ENCODE results near the gene AGO3.
A peak's percentile ranks its signal among the peaks of the same experiment; 100 is the strongest.

AGO3 gene

DNA sequence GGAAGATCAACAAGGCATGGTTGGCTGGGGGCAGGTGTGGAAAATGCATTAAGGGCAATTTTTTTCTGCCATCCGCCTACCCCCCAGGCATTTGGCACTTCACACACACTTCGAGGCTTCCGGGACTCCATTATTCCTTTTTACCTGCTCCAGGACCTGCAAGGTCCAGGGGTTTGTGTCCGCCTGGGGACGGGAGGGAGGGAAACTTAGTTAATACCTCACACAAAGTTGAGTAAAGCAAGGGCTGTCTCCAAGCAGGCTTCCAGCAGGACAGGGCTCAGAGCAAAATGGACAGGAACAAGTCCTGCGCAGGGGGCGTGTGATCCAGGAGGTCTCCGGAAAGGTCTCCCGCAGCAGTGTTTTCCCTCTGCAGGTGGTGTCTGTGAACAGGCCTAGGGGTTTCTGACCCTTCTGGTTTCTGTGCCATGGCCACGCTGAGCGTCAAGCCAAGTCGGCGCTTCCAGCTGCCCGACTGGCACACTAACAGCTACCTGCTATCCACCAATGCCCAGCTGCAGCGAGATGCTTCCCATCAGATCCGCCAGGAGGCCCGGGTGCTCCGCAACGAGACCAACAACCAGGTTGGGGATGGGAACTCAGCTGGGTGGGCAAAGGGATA is 153.7 kb downstream of the AGO3 start:
- no peak for DNase-seq

DNA sequence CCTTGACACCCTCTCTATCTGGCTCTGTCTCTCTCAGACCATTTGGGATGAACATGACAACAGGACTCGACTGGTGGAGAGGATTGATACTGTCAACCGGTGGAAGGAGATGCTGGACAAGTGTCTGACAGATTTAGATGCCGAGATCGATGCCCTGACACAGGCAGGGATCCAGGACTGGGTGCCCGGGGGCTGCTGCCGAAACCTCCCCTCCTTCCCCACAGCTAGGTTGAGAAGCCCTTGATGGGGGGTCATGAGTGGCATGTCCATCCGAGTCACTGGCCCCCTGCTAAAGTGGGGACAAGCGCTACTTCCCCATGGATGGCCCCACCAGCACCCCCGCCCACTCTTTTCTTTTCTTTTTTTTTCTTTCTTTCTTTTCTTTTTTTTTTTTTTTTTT is 154.2 kb downstream of the AGO3 start:
- no peak for DNase-seq

DNA sequence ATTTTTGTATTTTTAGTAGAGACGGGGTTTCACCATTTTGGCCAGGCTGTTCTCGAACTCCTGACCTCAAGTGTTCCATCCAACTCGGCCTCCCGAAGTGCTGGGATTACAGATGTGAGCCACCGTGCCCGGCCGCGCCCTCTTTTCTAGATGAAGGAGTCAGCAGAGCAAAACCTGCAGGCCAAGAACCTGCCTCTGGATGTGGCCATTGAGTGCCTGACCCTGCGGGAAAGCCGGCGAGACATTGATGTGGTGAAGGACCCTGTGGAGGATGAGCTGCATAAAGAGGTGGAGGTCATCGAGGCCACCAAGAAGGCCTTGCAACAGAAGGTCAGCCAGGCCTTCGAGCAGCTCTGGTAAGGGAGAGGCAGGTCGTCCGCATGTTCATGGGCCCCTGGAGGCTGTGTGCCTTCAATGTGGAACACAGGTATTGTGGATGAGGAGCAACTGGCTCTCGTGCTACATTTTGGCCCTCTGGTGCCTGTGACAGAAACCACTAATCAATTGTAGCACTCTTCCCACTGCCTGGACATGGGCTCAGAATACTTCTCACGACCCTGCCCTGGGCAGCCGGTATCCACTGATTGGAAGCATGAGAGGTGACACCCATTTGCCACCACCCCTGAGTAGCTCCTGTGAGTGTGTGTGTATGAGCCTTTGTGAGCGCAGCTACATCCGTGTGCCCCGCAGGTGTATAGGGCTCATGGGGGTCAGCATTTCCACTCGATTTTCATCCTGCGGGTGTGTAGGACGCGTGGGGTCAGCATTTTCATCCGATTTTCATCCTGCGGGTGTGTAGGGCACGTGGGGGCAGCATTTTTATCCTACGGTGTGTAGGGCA is 155.0 kb downstream of the AGO3 start:
- DNase-seq: no peak

DNA sequence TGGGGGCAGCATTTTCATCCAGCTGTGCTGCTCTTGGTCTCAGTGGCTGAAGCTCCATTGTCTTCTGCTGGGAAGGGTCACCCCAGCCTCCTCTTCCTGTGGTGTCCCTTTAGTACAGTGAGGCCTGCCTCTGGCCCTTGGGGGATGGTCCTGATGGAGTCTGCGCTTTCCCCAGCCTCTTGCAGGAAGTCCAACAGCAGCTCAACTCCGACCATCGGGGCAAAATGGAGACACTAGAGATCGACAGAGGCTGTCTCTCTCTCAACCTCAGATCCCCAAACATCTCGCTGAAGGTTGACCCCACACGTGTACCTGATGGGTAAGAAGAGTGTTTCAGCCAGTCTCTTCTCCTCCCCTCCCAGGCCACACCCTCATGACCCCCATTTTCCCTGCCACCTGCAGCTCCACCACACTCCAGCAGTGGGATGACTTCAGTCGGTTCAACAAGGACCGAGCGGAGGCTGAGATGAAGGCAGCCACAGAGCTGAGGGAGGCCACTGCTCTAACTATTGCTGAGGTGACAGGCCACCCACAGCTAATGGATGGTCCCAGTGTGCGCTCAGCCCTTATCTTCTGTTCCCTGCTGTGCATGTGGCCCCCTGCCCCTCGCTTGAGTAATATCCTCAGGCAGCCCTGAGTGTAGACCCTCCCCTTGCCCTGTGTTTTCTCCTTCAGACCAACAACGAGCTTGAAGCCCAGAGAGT is 155.8 kb downstream of the AGO3 start:
- DNase-seq: no peak

DNA sequence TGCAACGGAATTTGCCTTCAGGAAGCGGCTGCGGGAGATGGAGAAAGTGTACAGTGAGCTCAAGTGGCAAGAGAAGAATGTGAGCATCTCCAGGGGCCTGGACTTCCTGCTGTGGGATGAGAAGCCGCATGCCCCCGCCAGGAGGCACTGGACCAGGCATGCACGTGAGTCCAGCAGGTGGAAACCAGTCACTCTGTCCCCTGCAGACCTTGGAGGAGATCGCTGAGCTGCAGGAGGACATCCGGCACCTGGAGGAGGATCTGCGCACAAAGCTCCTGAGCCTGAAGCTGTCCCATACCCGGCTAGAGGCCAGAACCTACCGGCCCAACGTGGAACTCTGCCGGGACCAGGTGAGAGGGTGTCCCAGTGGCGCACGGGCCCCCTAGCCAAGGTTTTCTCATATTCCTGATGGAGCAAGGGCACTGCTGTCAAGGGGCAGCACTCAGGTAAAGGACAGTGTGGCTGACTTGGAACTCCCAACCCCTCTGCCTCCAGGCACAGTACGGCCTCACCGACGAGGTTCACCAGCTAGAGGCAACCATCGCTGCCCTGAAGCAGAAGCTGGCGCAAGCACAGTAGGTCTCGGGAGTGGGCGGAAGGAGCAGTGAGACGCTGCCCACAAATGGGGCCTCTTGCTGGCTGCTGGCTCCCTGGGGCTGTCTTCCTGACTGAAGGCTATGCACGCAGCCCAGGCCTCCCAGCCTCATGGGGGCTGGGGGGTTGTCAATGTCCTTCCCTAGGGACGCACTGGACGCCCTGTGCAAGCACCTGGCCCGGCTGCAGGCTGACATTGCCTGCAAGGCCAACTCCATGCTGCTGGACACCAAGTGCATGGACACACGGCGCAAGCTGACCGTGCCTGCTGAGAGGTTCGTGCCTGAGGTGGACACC is 156.6 kb downstream of the AGO3 start:
- DNase-seq: no peak

DNA sequence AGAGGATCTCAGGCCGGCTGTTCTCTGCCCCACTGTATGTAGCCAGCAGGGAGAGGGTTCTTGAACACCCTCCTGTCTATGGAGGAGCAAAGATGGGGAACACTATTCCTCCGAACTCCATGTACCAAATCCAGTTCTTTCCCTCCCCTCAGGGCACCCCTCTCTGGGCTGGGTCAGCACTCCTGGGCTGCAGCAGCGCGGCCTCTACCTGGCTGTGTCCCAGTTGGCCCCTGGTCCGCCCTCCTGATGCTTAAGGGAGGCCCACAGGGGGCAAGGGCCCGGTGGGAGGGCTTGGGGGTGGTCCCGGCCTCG is 157.3 kb downstream of the AGO3 start:
- no peak for DNase-seq

DNA sequence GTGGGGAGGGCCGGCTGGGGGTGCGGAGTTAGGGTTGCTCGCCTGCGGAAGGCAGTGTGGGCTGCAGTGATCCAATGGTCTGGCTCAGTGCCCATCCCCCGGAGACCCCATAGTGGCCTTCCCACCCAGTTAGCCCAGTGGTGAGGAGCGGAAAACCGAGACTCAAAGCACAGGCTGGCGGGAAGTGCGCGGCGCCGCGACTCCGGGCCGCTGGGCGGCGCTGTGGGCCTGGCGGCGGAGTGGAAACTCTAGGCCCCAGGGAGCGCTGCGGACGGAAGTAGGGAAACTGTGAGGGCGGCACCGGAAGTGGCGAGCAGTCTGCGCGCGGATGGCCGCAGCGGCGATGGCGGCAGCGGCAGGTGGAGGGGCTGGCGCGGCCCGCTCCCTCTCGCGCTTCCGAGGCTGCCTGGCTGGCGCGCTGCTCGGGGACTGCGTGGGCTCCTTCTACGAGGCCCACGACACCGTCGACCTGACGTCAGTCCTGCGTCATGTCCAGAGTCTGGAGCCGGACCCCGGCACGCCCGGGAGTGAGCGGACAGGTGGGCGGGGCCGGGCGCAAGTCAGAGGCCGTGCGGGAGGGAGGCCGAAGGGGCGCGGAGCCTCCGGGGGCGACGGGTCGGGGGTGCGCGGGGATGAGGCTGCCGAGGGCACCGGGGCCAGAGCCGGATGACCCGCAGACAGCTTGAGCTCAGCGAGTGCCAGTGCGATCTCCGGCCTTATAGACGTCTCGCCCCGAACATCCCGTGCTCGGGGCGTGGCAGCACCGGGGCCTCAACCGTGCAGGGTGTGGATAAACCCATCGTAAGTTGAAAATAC is 157.9 kb downstream of the AGO3 start, which contains the start of gene ADPRS:
ADPRS (plus strand) TSS at position 316 of the 816 bp plus-strand sequence; CDS start at position 329, 13 bp downstream.
- peak; percentile 65 to 71 for DNase-seq

DNA sequence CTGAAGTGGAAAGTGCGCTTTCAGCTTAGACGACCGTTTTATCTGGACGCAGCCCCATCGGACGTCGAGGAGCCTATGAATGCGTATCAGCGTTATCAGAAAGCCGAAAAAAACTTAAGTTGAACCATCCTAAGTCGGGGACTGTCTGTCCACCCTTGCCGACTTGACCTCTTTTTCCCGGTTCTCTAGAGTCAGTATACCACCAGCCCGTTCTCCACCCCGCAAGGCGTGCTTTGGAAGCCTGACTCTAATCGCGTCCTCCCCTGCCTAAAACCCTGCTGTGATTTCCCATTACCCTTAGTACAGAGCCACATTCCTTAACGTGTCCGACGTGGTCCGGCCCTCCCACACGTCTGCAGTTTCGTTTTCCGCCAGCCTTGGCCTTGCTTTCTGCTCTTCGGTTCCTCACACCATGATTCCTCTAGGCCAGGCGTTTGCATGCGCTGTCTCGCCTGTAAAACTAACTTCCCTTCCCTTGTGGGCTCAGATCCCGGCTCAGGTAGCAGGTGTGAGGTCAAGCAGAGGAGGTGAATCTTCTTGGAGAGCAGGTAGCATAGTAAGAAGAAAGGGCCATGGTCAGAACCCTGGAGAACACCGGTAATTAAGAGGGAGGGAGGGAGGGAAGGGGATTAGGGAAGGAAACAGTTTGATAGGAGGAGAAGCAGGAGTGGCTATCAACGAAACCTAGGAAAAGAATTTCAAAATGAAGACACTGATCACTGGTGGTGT is 158.7 kb downstream of the AGO3 start:
- peak in 1 of 2 donors; percentile 48 for DNase-seq

DNA sequence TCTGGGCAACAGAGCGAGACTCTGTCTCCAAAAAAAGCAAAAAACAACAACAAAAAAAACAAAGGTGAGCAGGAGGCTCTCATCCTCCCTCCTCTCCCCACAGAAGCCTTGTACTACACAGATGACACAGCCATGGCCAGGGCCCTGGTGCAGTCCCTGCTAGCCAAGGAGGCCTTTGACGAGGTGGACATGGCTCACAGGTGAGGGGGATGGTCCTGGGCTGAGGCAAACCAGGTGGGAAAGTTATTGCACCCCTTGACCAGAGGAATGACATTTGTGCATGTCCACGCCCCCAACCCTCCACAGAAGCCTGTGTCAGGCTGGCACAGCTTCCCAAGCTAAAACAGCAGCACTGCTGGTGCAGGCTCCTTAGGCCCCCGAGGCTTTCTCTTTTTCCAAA is 160.2 kb downstream of the AGO3 start:
- DNase-seq: no peak

DNA sequence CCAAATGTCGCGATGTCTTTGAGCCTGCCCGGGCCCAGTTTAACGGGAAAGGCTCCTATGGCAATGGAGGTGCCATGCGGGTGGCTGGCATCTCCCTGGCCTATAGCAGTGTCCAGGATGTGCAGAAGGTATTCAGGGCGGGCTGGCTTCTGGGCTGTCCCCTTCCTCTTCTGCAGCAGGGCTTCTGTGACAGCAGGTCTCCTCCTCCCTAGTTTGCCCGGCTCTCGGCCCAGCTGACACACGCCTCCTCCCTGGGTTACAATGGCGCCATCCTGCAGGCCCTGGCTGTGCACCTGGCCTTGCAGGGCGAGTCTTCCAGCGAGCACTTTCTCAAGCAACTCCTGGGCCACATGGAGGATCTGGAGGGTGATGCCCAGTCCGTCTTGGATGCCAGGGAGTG is 160.8 kb downstream of the AGO3 start:
- no peak for DNase-seq

DNA sequence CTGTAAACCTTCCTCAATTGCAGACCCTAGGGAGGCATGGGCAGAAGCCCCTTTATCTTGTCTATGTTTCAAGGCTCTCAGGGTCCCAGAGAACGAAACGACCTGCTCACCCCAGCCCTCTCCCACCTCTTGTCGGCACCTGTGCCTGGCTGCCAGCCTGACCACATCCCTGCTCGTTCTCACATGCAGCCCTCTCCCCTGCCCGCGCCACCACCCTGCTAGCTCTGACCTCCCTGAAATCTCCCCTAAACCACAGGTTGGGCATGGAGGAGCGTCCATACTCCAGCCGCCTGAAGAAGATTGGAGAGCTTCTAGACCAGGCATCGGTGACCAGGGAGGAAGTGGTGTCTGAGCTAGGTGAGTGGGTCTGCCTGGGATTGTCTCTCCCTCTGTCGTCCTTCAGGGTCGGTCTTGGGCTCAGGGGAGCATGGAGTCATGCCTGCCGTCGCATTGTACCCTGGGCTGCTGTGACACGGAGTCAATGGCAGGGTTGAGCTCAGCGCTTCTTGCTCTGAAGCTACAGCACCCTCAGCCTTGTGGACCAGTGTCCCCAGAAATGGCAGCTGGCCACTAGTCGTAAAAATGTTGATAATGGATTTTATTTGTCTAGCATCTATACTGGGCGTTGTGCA is 161.4 kb downstream of the AGO3 start:
- no peak for DNase-seq

DNA sequence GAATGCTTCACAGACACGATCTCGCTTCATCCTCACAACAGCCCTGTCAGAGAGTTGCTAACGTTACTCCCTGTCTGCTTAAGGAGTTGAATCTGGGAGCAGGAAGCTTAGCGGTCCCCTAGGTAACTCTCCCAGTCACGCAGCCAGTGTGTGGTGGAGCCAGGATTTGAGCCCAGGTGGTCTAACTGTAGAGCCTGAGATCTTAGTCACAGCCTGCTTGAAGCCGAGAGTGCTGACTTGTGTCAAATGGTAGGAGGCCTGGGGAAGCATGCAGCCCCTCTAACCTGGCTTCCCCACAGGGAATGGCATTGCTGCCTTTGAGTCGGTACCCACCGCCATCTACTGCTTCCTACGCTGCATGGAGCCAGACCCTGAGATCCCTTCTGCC is 161.9 kb downstream of the AGO3 start:
- DNase-seq: no peak

DNA sequence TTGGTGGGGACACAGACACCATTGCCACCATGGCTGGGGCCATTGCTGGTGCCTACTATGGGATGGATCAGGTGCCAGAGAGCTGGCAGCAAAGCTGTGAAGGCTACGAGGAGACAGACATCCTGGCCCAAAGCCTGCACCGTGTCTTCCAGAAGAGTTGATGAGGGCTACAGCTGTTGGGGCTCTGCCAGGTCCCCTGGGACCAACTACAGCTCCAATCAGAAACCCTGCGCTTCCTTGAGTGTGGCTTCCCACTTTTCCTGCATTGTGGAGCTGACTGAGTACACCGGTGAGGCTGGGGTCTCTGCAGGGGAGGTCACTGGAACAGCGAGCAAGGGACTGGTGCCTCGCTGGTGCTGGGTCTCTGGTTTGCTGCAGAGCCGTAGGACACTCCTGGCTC is 162.3 kb downstream of the AGO3 start:
- no peak for DNase-seq

DNA sequence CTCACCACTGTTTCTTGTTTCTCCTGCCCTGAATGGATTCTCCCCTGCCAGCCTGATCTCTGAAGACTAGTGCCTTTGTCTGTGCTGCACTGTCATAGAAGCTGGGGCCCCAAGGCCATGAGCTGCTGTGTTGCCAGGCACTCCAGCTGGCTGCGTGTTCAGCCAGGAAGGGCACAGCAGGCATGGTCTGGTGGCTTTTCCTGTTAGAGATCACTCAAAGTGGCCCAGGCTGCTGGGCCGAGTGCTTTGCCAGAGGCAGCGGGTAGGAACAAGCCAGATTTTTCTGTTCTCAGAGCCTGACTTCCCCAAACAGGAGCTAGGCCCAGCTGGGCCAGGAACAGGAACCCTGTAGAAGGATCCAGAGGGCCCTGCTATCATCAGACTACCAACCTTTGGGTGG is 163.0 kb downstream of the AGO3 start:
- no peak for DNase-seq

DNA sequence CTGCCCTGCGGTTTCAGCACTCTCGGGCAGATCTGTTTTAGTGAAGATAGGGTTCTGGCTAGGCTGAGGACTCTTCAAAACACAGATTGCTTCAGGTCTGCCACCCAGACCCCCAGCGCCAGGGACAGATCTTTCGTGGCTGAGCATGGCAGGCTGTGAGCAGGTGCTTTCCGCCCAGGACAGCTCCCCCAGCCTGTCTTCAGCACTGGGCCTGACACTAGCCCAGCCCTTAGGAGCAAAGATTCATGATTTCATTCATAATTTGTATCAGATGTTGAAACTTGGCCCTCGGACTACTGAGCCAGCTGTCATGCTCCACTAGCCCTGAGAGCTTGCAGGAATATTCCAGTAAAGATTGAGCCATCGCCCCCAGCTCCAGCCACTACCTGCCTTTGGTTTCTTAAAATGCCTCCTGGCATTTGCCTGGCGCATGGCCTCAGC is 163.7 kb downstream of the AGO3 start:
- no peak for DNase-seq

DNA sequence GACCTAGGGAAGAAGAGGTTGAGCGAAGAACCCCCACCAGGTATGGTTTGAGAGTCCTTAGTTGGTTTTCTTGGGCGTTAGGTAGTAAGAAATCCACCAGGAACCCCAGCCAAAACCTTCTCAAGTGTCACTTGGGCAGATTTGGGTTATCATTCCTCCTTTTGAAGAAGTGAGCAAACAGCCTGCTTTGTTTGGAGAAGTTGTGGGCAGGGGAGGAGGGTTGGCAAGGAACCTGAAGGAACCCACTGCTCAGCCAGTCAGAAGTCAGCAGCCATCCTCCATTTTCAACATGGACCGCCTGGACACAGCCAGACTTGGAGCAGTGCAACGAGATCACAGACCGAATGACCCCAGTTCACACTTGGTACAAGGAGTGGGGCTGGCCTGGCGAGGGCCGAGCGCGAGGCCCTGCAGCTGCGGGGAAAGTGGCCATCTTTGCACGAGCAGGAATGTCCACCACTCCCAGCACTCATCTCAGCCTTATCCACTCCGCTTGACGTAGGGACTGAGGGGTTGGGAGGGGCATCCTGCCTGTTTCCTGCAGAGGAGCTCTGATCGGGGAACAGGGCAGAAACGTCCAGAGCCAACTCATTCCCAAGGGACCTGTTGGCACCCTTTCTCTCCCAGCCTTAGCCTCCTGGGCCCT is 165.0 kb downstream of the AGO3 start:
- no peak for DNase-seq

DNA sequence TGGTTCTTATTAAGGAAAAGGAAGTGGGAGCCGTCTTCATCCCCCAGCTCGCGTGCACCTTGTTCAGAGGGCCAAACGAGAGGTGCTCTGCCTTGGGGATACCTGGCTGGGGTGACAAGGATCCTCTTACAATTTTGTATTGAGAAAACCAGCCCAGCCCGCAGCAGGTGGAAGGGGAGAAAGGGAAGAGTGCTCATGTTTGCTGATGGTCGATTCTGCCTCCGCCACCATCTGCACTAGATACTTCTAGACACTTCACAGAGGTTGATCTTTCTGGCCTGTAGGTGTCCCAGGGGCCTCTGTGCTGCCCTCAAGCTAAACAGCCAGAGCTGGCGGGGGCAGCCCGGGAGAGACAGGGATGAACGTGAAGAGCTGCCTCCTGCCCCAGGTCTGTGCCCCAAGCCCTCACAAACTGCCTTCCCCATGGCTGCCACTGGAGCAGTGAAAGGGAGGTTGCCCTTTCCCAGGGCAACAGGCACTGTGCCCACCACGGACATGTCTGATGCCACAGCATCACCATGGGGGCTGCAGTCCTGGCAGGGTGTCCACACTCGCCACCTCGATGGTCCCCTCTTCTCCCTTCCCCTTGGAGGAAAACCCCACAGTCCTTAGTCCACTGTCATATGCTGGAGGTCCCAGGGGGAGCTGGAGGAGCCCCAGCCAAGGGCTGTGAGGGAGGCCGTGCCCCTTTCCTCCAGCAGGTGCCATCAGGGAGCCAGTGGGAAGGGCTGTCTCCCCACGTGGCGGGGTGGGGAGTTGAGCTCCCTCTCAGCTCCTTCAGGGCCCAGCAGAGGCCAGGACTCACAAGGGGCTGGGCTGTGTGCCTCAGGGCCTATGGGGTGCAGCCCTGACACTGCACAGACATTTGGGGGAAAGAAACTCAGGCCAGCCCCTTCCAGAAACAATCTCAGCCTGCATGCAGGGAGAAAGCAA is 165.9 kb downstream of the AGO3 start:
- no peak for DNase-seq

DNA sequence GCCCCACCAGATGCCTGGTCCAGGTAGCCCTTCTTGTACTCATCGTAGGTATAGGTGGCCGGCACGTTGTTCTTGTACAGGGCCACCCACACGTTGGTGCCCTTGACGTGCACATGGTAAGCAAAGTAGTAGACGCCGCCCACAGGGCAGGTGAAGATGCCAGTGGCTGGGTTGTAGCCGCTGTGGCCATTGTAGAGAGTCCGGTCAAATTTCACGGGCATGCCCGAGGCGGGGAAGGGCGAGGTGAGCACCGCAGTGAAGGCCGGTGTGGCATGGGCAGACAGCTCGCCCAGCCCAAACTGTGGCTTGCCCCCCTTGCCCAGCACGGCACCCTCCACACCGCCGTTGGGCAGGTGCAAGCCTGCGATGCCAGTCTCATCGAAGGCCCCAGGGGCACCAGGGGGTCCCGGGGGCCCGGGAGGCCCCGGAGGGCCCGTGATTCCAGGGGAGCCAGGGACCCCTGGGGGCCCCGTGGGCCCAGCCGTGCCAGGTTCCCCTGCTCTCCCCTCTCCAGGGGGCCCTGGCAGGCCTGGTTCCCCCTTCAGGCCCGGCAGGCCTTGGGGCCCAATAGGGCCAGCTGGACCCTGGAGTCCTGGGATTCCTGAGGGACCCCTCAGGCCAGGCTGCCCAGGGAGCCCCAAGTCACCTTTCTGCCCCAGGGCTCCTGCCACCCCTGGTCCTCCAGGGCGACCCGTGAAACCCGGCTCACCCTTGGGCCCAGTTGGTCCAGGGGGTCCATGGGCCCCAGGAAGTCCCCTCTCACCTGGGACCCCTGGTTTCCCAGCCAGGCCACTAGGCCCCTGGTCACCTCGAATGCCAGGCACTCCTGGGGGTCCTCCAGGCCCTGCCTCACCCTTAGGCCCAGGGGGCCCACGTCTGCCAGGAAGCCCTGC is 167.0 kb downstream of the AGO3 start:
- DNase-seq: no peak
